HepG2 (cell line): ENCODE data around the gene SHLD1. TPM values are rescaled to one million over a fixed set of nuclear protein-coding genes. Genes with fewer than 3 reads are reported as not detected.

Experiments used
- ATF2 ChIP-seq: sonication (generic); formaldehyde crosslinking; IDR thresholded peaks from 2 replicates; pipeline ENCODE4 v1.4.0; 2020; ENCODE audit warnings: missing genetic modification reagents
- BRF2 ChIP-seq: sonication (generic); formaldehyde crosslinking; IDR thresholded peaks from 2 replicates; pipeline ENCODE4 v1.8.1; 2022; ENCODE audit warnings: mild to moderate bottlenecking, missing genetic modification reagents
- CREB3 ChIP-seq: sonication (generic); formaldehyde crosslinking; IDR thresholded peaks from 2 replicates; pipeline ENCODE4 v1.5.0; 2020; ENCODE audit warnings: missing genetic modification reagents
- CTCF ChIP-seq: sonication (generic); formaldehyde crosslinking; IDR thresholded peaks from 2 replicates; pipeline ENCODE4 v1.5.0; 2020; ENCODE audit warnings: mild to moderate bottlenecking, missing genetic modification reagents, moderate library complexity
- ETV5 ChIP-seq: IDR thresholded peaks from 2 replicates; pipeline ENCODE4 v1.6.1; 2018; ENCODE audit warnings: missing biosample characterization, missing genetic modification reagents, inconsistent platforms, borderline replicate concordance
- FOXP1 ChIP-seq, 2 experiments: fragments of 450-650 bp in 1 of 2; IDR thresholded peaks; 2 replicates each; pipeline ENCODE4 v1.6.1; 2017 to 2018; ENCODE audit warnings: antibody characterized with exemption in 1 of 2
- GATA4 ChIP-seq: sonication (generic); IDR thresholded peaks from 2 replicates; pipeline ENCODE4 v1.6.1; 2016; ENCODE audit warnings: antibody characterized with exemption, low read depth, borderline replicate concordance
- HDAC2 ChIP-seq: sonication (generic); formaldehyde crosslinking; IDR thresholded peaks from 2 replicates; pipeline ENCODE4 v1.4.0; 2020; ENCODE audit warnings: missing genetic modification reagents
- MNT ChIP-seq: fragments of 450-650 bp; IDR thresholded peaks from 2 replicates; pipeline ENCODE4 v1.6.1; 2016
- RFXANK ChIP-seq: IDR thresholded peaks from 2 replicates; pipeline ENCODE4 v1.6.1; 2016
- SMAD3 ChIP-seq: sonication (generic); formaldehyde crosslinking; IDR thresholded peaks from 2 replicates; pipeline ENCODE4 v1.4.0; 2020; ENCODE audit warnings: missing genetic modification reagents
- SUZ12 ChIP-seq: fragments of 150-350 bp; IDR thresholded peaks from 2 replicates; pipeline ENCODE4 v1.6.1; 2014; ENCODE audit warnings: low read depth, low read length
- ZBTB1 ChIP-seq: sonication (generic); formaldehyde crosslinking; IDR thresholded peaks from 2 replicates; pipeline ENCODE4 v1.4.0; 2020; ENCODE audit warnings: missing genetic modification reagents, borderline replicate concordance
- ZBTB14 ChIP-seq: sonication (generic); formaldehyde crosslinking; IDR thresholded peaks from 2 replicates; pipeline ENCODE4 v1.4.0; 2020; ENCODE audit warnings: missing genetic modification reagents
- ZMYM4 ChIP-seq: sonication (generic); formaldehyde crosslinking; IDR thresholded peaks from 2 replicates; pipeline ENCODE4 v1.8.1; 2023; ENCODE audit warnings: mild to moderate bottlenecking, missing genetic modification reagents
- ZNF20 ChIP-seq: sonication (generic); formaldehyde crosslinking; IDR thresholded peaks from 2 replicates; pipeline ENCODE4 v1.4.0; 2020; ENCODE audit warnings: mild to moderate bottlenecking, moderate library complexity, missing genetic modification reagents
- ZNF224 ChIP-seq: sonication (generic); formaldehyde crosslinking; IDR thresholded peaks from 2 replicates; pipeline ENCODE4 v1.5.0; 2020; ENCODE audit warnings: mild to moderate bottlenecking, missing genetic modification reagents
- ZNF225 ChIP-seq: sonication (generic); formaldehyde crosslinking; IDR thresholded peaks from 2 replicates; pipeline ENCODE4 v1.4.0; 2020; ENCODE audit warnings: mild to moderate bottlenecking, missing genetic modification reagents
- ZNF644 ChIP-seq: IDR thresholded peaks from 2 replicates; pipeline ENCODE4 v1.6.1; 2016; ENCODE audit warnings: low read depth
- polyA plus RNA-seq, 8 experiments: library from polyadenylated mRNA; depleted of rRNA in 3 of 8; stranded (reverse) in 7 of 8; unstranded in 1 of 8; fragments of >200 nt; fragmentation: Illumina TruSeq in 4 of 8; extraction: Trizol in 4 of 8; gene quantifications; 2 replicates each; pipeline versions ENCODE4 v1.2.1 to v1.2.3, GENCODE V29; 2011 to 2016; ENCODE audit warnings: low read depth in 4 of 8, missing spikeins in 1 of 8, mixed read lengths in 1 of 8; ENCODE audit not compliant: insufficient read depth in 1 of 8
- total RNA-seq, 5 experiments: library from RNA; depleted of rRNA; stranded (reverse); fragments of >200 nt; fragmentation: Illumina TruSeq; extraction: Trizol; gene quantifications; 2 replicates each; pipeline ENCODE4 v1.2.3, GENCODE V29; 2016; ENCODE audit warnings: low read depth in 1 of 5

The SHLD1 gene
- total and polyA plus RNA-seq, 2 of the 13 experiments (the other 11 are each of a cell fraction or from before 2014, with no cell fraction given) = 8.9 to 10.0 TPM

- TF ChIP-seq MNT = peak; percentile 36; the same call in 1 of the 2 replicates
- no peak for TF ChIP-seq ETV5
- TF ChIP-seq FOXP1 (IDR thresholded peaks at IDR 0.05) = peak; percentile 54; the same call in 1 of the 2 replicates
- peak; percentile 88 for TF ChIP-seq FOXP1 (CRISPR knock-in tag; IDR thresholded peaks at IDR 0.05)
- TF ChIP-seq ZNF644 = no peak
- TF ChIP-seq ATF2 (CRISPR knock-in tag) = no peak
- TF ChIP-seq SUZ12 = no peak
- no peak for TF ChIP-seq CREB3 (CRISPR knock-in tag)
- no peak for TF ChIP-seq BRF2
- no peak for TF ChIP-seq ZMYM4 (CRISPR knock-in tag)
- no peak for TF ChIP-seq ZNF224
- 0 out of 2 replicates have a peak, but pooled peaks have one; percentile 38 for TF ChIP-seq HDAC2
- no peak for TF ChIP-seq SMAD3 (CRISPR knock-in tag)
- 0 out of 2 replicates have a peak, but pooled peaks have one; percentile 14 for TF ChIP-seq GATA4
- no peak for TF ChIP-seq ZBTB14
- no peak for TF ChIP-seq ZNF20 (CRISPR knock-in tag)
- no peak for TF ChIP-seq CTCF (CRISPR knock-in tag)
- TF ChIP-seq ZNF225 (CRISPR knock-in tag) = no peak
- TF ChIP-seq ZBTB1 = no peak
- TF ChIP-seq RFXANK (CRISPR knock-in tag) = no peak
Observed at GRCh38 chr20:5831539-5832237, 81.5 kb downstream of the SHLD1 start (continued).
